SK-N-MC (cell line): Measurements from ENCODE around the gene AFTPH.

Experiments used
- DNase-seq: peaks from one replicate; pipeline ENCODE4 v3.0.0-alpha.2; 2011; ENCODE audit warnings: low read depth, low spot score
- H3K27ac ChIP-seq: fragments of 200-600 bp; sonication (generic); 2 replicates; pipeline ENCODE4 v1.5.1; 2016; ENCODE audit warnings: mixed run types
- H3K36me3 ChIP-seq: fragments of 200-600 bp; sonication (generic); 2 replicates; pipeline ENCODE4 v1.6.1; 2017; ENCODE audit warnings: antibody characterized with exemption, low read length, mixed read lengths; ENCODE audit not compliant: insufficient read depth
- H3K4me3 ChIP-seq: fragments of 200-600 bp; sonication (generic); 2 replicates; pipeline ENCODE4 v1.5.1; 2016
- H3K9ac ChIP-seq: fragments of 200-600 bp; sonication (generic); 2 replicates; pipeline ENCODE4 v1.8.0; 2017; ENCODE audit warnings: mixed run types, mixed read lengths; ENCODE audit not compliant: insufficient read length
- H3K9me3 ChIP-seq: fragments of 200-600 bp; sonication (generic); 2 replicates; pipeline ENCODE4 v1.6.1; 2017; ENCODE audit warnings: low read depth, mild to moderate bottlenecking, antibody characterized with exemption, low read length, moderate library complexity, mixed read lengths
- EZH2 ChIP-seq: fragments of 200-600 bp; sonication (generic); IDR thresholded peaks from one replicate; pipeline ENCODE4 v1.6.1; 2017; ENCODE audit warnings: antibody characterized with exemption
- FOXP2 ChIP-seq: optimal IDR thresholded peaks from 2 replicates; pipeline ENCODE3; 2011; ENCODE audit warnings: mild to moderate bottlenecking, moderate library complexity; ENCODE audit not compliant: insufficient read depth; ENCODE audit errors: extremely low read length, control extremely low read depth
- POLR2AphosphoS5 ChIP-seq: IDR thresholded peaks from 2 replicates; pipeline ENCODE4 v1.6.1; 2012; ENCODE audit warnings: mild to moderate bottlenecking, low read depth, low read length, borderline replicate concordance

Gene AFTPH

GRCh38 chr2:64630752-64631151 lies 106.6 kb downstream of the AFTPH start:
- H3K27ac ChIP-seq = no peak overlapping the region
- TF ChIP-seq EZH2 = no peak
- no peak for TF ChIP-seq FOXP2
- TF ChIP-seq POLR2AphosphoS5 = no peak
- peaks cover 6% of the 10 kb centered on the region for H3K36me3 ChIP-seq
- no peak for DNase-seq
- H3K4me3 ChIP-seq = no peak overlapping the region
- H3K9me3 ChIP-seq = no peaks in the 10 kb centered on the region
- no peak overlapping the region for H3K9ac ChIP-seq

DNA sequence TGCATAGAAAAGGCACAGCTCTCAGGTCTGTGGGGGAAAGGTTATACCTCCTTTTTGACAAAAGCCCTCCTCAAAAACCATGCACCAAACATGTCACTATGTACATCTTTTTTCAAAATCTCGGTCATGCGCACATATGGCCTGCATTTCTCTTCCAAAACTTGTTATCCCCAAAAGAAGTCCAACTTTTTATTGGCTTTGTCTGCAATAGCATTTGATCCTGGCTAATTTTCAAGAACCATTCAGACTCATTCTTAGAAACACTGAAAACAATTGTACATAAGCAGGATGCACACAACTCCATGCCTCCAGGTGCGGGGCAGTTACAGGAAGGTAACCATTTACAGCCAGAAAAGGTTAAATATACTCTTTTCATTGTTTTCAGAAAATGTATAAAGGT lies 107.6 kb downstream of the AFTPH start:
- Histone ChIP-seq H3K9me3 (no peaks in the 10 kb centered on the region), H3K36me3 (peaks cover 13% of the 10 kb centered on the region)

GRCh38 chr2:64632835-64633819 lies 109.0 kb downstream of the AFTPH start:
- Histone ChIP-seq H3K9ac (no peak overlapping the region), H3K27ac (peak overlapping the region; percentile 81), H3K36me3 (peaks cover 13% of the 10 kb centered on the region), H3K4me3 (peak overlapping the region; percentile 41), H3K9me3 (no peaks in the 10 kb centered on the region)
- DNase-seq = no peak
- TF ChIP-seq POLR2AphosphoS5 (no peak), FOXP2 (no peak), EZH2 (no peak)

More for the DNA sequence above, 107.6 kb downstream of the AFTPH start:
- no peak overlapping the region for H3K9ac ChIP-seq
- H3K27ac ChIP-seq = no peak overlapping the region
- H3K4me3 ChIP-seq = no peak overlapping the region
- no peak for DNase-seq
- TF ChIP-seq FOXP2 (no peak), POLR2AphosphoS5 (no peak), EZH2 (no peak)

DNA sequence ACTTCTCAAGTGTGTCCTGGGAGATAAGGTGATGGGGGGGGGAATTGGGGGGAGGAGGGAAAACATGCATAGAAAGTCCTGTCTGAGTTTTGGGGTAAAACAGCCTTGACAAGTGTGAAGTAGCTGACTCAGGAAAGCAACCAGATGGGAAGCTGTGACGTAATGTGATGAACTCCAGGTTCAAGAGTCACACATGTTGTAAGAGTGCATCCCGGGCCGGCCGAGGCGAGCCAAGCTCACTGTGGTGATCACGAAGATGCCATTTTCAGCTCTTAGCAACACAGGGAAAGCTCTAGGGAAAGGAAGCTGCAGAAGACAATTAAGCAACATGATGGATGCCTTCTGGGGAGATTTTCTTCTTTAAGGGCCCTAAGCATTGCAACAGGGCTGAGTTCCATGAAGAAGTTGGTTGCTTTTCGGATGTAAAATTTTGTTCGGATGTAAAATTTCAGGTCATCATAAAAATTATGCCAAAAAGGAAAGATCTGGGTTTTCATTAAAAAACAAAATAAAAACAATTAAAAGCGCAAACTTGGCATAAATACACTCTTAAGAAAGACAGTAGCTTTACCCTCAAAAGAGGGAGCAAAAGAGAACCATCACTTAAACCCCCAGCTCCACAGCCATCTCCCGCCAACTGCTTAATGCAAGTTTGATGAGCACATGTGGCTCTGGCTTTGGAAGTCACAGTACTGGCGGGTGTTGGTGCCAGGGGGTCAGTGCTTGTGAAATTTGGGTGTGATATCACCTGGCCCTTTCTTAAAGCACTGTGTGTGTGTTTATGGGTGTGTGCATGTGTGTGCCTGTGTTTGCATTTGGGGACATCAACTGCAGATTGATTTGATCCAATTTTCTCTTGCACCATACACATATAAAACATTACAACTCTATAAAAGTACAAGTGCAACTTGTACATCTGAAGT lies 110.5 kb downstream of the AFTPH start:
- no peak overlapping the region for H3K4me3 ChIP-seq
- no peaks in the 10 kb centered on the region for H3K9me3 ChIP-seq
- peaks cover 13% of the 10 kb centered on the region for H3K36me3 ChIP-seq
- no peak overlapping the region for H3K27ac ChIP-seq
- H3K9ac ChIP-seq = no peak overlapping the region
- DNase-seq = no peak
- TF ChIP-seq FOXP2 (no peak), EZH2 (no peak)

GRCh38 chr2:64635976-64636911 lies 112.1 kb downstream of the AFTPH start:
- H3K9me3 ChIP-seq = no peaks in the 10 kb centered on the region
- H3K27ac ChIP-seq = peak overlapping the region; percentile 47
- H3K9ac ChIP-seq = no peak overlapping the region
- no peak for TF ChIP-seq POLR2AphosphoS5
- TF ChIP-seq FOXP2 = no peak
- no peak for TF ChIP-seq EZH2
- no peak for DNase-seq
- H3K4me3 ChIP-seq = peak overlapping the region; percentile 32
- H3K36me3 ChIP-seq = peaks cover 13% of the 10 kb centered on the region

DNA sequence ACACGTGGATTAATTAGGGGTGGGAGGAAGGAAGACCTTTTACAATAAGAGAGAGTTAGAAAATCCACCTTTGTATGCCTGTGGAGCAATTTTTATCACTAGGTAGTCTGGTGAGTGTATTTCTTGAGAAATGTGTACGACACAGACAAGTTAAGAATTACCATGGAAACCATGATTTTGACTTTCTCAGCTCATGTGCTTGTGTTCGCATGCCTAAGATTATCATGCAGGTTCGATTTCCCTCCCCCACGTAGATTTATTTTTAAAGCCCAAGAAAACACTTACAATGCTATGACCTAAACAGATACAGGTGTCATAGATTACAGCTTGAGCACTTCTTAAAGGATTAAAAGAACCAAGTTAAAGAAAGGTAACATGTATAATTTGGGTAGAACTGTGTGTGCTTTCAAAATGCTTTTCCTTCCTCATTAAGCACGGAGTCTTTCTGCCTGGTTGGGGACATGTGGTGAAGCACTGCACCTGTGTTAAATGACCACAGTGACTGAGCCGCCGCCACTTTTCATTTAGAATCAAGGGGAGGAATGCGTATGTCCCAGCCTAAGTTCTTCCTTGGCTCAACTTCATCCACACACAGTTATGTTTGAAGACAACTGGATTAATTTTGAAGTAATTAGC lies 113.0 kb downstream of the AFTPH start:
- no peak overlapping the region for H3K9ac ChIP-seq

GRCh38 chr2:64637931-64638330 lies 113.8 kb downstream of the AFTPH start:
- no peak for TF ChIP-seq POLR2AphosphoS5
- no peak for TF ChIP-seq EZH2
- no peak for TF ChIP-seq FOXP2
- H3K4me3 ChIP-seq = no peak overlapping the region
- no peaks in the 10 kb centered on the region for H3K9me3 ChIP-seq
- no peak for DNase-seq
- peak overlapping the region; percentile 47; the same call in 1 of the 2 replicates for H3K27ac ChIP-seq
- no peak overlapping the region for H3K9ac ChIP-seq
- peaks cover 13% of the 10 kb centered on the region for H3K36me3 ChIP-seq

More for the DNA sequence above, 113.0 kb downstream of the AFTPH start:
- Histone ChIP-seq H3K36me3 (peaks cover 13% of the 10 kb centered on the region), H3K27ac (peak overlapping the region; percentile 47), H3K9me3 (no peaks in the 10 kb centered on the region), H3K4me3 (peak overlapping the region; percentile 32)
- no peak for DNase-seq
- no peak for TF ChIP-seq POLR2AphosphoS5
